ENCODE measurements around the gene OPRM1.

DNA sequence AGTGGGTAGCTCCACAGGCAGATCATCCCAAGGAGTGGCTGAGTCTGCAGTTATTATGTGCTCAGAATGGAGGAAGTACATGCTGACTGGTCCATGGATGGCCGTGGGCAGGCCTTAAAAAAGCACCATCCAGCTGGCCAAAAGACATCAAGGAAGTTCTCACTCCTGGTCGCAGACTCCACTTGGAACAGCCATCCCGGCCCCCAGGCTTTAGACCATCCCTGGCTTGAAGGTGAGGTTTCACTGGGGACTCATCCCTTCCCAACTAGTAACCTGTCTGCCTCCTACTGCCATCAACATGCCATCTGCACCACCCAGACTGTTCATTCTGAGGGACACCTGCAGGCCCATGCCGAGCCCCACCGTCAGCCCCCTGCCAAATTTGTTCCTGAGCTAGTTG lies 36.1 kb upstream of the OPRM1 start:
- TF ChIP-seq, protein P1, sequence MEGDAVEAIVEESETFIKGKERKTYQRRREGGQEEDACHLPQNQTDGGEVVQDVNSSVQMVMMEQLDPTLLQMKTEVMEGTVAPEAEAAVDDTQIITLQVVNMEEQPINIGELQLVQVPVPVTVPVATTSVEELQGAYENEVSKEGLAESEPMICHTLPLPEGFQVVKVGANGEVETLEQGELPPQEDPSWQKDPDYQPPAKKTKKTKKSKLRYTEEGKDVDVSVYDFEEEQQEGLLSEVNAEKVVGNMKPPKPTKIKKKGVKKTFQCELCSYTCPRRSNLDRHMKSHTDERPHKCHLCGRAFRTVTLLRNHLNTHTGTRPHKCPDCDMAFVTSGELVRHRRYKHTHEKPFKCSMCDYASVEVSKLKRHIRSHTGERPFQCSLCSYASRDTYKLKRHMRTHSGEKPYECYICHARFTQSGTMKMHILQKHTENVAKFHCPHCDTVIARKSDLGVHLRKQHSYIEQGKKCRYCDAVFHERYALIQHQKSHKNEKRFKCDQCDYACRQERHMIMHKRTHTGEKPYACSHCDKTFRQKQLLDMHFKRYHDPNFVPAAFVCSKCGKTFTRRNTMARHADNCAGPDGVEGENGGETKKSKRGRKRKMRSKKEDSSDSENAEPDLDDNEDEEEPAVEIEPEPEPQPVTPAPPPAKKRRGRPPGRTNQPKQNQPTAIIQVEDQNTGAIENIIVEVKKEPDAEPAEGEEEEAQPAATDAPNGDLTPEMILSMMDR (IDR thresholded peaks at IDR 0.05; ENCODE audit: insufficient read depth, low read depth, low read length): no peak
- no peak for TF ChIP-seq EZH2 (IDR thresholded peaks at IDR 0.05; ENCODE audit: insufficient read depth, low read length)
